T-helper 22 cell (primary cell): ENCODE data around the gene MSRB3.

ENCODE experiments used
- DNase-seq: peaks from one replicate; pipeline ENCODE4 v3.0.0-alpha.2; 2020; ENCODE audit warnings: low read depth

Gene MSRB3

DNA sequence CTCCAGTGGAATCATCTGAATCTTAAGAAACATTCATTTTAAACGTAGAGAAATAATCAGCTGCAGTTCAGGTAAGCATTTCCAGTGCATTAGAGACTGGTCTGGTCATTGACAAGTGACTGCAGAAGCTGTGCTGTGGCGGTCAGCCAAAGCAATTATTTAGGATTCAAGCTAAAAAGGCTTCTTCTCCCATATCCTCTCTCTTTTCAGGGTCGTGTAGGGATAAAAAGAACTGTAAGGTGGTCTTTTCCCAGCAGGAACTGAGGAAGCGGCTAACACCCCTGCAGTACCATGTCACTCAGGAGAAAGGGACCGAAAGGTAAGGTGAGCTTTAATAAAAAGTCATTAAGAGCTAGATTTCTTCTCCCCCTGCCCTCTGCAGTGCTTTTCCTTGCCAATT is 48.1 kb downstream of the MSRB3 start:
- DNase-seq: no peak

DNA sequence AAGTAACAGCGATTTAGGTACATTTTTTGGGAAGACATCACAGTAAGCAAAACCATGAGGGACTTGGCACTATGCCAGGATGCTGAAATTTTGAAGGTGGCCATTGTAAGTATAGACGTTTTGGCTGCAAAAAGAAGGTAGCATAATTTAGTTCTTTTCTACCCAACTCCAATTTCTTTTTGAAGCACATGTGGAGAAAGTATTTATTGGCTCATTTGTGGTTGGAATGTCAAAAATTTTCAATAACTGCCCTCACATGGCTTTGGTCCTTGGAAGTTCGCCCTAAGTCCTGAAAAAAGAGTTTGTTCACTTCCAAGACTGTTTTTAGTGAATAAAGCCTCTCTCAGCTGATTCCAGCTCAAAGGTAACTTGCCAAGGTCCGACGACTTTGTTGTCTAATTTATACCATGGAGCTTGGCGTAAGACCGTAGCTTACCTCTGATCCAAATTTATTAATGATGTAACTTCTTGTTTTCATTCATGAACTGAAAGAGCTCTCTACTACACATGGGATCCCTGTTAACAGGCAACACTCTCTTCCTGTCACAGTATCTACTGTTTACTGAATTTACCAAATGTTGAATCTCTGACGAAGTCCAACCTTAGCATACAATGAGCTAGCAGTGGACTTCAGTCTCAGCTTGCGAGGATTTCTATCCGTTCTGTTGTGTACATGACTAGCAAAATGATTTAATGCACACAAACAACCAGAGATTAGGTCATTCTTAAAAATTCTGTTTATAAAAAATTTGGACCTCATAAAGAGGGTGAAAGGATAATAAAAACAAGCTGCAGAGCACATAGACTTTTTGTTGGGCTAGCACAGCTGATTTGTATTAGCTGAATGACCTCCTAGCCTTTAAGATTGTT is 49.0 kb downstream of the MSRB3 start:
- DNase-seq: no peak

DNA sequence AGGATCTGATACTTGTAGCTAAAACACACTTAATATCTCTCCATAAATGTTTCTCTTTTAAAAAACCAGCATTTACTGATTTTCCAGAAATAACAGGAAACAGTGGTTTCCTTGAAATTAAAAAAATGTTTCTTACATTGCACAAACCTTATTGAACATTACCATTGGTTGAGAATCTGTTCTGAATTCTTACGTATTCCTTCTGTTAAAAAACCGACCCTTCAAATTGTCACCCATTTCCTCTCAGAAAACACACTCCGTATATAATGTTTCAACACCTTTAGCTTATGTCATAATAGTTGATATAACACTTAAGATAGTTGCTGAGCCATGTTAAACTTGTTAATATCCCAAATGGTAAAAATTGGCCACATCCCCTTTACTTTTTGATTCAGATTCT is 51.2 kb downstream of the MSRB3 start:
- no peak for DNase-seq

DNA sequence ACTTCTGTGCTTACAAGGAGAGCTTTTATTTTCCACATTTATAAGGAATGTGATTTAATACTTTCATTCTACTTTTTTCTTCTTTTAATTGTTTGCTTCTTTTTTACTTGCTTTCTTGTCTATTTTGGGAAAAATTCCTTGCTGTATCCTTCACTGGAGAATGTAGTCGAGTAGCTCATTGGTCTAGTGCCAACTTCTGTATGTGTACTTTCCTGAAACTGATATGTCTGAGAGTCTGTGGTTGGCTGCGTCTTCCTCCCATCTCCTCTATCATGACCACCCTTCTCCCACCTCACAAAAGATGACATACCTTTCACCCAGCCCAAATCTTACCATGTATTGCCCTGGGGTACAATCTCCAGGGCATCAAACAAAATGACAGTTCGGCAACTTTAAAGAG is 51.8 kb downstream of the MSRB3 start:
- DNase-seq: no peak

DNA sequence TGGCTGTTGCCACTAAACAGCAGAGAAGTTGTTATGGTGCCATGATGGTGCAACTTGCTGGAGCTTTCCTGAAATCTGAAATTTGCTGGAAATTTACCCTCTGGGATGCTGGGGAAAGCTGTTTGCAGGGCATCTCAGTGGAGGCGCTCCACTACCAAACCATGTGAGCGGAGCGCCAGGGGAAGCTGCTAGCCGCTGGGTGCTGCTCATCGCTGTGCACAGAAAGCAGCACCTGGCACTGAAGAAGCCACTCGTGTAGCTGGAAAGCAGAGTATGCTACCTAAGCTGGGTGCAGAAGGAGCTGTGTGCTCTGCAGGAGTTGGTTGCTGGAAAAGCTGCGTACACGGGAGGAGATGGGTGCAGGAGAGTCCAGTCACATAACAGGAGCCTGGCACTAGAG is 53.0 kb downstream of the MSRB3 start:
- DNase-seq: no peak

DNA sequence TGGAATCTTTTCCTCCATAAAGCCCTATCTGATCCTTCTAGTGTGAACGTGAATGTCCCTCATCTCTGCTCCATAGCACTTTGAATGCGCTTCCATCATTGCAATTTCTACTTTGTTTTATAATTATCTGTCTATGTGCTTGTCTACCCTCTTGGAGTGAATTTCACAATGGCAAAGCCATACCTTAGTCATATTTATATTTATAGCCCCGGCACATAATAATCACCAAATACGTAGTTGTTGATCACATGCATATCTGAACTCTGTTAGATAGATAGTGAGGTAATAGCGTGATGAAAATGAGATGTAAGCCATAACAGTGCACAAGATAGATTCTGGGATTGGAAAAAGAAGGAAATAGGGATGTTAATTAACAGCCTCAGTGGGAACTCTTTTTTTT is 55.2 kb downstream of the MSRB3 start:
- DNase-seq: no peak

DNA sequence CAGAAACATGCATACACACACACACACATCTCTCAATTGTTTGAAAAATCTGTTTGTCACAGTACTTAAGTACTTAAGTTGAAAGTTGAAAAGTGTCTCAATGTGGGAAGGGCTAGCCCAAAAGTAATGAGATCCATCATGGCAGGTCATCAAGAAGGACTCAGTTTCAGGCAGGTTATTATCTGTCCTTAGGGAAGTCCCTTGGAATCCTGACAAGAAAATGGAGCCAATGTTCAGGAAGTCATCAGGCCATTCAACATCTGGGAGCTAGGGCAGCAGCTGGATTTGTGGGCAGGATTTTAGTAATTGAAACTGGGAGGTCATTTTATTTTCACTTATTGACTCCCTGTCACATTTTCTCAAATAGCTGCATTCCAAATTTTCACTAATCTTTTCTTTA is 56.0 kb downstream of the MSRB3 start:
- DNase-seq: no peak

DNA sequence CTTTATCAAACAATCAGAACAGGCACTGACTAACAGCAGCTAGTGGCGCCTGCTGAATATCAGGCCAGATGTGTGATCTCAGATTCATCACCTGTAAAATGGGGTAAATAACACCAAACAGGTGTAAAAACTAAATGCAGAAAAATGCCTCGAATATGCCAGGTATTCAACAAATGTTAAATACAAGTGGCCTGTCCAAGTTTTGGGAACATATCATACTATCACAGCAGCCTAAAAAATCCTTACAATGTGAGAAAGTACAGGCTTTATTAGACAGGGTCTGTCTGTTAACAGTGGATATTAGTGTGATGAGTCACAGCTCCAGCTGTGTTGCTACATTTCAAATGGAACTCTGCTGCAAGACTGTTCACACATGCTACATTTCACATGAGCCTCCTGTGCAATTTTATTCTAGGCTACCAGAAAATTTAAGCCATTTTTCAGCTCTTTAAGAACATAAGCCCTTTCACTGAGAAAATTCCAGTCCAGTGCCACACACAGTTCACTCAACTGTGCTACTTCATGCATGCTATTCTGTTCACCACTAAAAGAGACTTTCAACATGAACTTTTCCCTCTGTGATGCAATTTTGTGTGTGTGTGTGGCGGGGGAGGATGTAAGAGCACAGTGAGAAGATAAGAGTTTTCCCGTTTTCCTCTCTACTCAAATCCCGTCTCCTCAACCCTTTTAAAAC is 56.7 kb downstream of the MSRB3 start:
- no peak for DNase-seq

DNA sequence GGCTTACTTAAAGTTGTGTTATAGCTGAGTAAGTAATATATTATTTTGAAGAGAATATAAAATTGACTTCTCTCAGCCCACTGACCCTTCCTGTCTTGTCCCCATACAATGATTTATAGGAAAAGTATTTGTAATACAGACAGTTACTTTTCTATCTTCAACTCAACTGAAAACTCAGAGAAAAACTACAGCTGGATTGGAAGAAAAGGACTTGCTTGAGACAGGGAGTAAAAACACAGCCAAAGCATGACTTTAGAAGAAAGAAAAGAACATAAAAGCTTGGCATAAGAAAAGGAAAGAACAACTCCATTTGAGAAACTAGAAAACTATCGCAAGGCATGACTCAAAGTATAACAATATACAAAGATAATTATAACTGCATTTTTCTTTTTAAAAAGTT is 57.5 kb downstream of the MSRB3 start:
- DNase-seq: no peak

DNA sequence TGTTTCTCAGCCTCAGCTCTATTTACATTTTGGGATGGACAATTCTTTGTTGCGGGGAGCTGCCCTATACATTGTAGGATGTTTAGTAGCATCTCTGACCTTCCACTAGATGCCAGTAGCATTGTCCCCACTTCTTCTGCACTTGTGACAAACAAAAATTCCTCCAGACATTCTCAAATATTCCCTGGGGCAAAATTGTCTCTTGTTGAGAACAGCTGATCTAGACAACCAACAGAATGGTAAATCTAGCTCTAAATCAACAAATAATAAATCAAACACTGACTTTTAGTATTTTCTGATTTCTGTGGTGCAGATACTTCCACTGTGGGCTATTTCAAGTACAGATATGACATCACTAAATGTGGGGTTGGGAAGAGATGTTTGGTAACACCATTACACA is 60.7 kb downstream of the MSRB3 start:
- DNase-seq: no peak

DNA sequence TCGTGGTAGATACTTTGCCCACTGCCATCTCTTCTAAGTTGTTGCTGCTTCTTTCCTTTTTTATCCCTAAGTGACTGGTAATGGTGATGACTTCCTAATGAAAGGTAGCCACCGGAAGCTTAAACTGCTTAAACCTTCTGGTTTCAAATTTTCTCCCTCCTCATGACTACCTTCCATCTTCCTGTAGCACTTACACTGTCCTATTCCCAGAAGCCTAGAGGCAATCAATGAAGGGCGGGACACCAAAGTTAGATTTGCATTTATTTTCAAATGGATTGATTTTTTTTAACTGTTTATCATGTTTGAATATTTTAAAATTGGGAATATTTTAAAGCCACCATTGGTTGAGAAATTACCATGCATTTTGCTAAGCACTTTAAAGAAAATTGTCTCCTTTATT is 64.7 kb downstream of the MSRB3 start:
- no peak for DNase-seq

DNA sequence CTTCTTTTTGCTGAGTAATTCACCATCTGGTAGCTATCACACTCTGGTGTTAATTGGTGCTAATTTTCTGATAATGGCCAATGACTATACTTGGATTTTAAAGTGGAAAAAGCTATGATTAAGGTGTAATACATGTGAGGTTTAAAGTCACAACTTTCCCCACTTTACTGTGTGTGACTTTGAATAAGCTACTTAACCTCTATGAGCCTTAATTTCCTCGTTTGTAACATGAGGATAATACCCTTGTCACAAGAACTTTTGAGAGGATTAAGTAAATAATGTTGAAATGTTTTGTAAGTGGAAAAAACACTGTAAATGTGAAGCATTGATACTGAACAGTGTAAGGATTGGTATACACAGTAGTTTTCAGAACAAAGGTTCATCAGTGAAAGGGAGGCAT is 65.3 kb downstream of the MSRB3 start:
- DNase-seq: no peak

DNA sequence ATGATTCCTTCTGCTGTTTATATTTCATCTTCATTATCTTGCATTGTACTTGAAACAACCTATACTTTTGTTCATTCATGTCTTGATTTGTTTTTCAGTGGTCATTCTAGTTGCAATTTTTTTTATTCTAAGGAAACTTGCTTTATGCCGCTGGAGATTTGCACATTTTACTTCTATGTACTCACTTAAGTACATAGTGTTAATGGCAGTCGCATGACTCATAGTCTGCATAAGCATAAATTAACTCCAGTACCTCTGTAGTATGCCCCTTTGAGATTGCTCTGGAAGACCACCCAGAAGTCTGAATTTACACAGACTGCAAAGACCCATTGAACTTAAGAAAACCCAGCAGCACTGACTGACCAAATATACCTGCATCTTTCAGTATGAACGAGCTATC is 77.0 kb downstream of the MSRB3 start:
- DNase-seq: no peak

DNA sequence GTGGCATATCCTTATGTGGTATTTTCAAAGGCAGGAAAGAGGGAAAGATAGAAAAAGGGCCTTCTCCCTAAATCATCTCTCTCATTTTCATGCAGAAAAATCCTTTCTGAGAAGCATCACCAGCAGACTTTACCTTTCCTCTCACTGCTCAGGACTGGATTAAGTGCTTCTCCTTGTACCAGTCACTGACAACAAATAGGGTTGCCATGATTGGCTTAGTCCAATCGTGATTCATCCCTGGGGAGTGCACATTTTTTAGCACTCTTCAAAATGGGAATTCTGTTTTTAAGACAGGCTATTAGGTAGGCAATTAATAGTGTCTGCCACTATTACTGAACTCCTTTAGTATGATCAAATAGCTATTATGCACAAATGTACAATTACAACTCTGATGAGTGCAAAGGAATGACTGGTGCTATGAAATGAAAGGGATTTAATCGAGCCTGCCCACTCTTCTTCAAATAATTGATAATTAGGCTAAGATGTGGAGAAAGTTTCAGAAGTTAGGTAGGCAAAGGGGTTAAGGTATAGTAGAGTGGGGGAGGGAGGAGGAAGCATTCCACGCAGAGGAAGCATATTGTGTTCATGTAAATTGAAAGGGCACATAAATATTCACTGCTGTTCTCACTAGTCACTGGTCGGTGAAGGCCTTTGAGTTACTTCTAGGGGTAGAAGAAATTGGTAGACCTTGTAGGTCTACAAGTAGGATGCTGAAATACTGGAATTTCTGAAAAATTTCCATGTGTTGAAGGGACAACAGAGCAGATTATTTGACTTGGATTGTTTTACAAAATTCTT is 84.0 kb downstream of the MSRB3 start:
- DNase-seq: no peak

DNA sequence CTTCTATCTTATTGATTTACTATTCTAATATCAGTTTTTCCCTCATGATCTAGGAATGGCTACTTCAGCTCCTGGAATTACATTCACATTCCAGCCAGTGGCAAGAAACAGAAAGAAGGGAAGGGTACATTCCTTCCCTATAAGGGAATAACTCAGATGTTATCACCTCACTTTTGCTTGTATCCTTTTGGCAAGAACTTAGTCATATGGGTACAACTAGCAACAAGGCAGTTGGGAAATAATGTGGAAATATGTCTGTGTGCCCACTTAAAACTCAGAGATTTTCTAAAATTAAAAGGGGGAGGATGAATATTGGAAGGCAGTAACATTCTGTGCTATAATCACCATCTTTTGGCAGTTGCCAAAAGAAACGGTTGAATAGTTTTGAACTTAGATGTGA is 85.6 kb downstream of the MSRB3 start:
- no peak for DNase-seq

DNA sequence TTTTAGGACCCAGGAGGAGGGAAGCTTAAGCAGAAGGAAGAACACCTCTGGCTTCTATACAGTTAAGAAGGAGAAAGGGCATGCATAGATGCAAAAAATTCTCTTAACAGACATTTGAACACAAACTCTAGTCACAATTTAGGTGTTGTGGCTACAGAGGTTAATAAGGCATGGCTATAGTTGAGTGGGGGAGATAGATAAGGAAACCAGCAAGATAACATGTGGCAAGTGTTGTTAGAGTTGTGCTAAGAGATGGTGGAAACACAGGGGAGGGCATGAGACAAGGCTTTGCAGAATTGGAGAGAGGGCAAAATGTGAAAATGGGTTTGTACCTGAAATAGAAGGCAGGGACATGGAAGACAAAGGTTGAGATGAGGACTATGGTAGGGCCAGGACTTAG is 88.9 kb downstream of the MSRB3 start:
- DNase-seq: no peak

DNA sequence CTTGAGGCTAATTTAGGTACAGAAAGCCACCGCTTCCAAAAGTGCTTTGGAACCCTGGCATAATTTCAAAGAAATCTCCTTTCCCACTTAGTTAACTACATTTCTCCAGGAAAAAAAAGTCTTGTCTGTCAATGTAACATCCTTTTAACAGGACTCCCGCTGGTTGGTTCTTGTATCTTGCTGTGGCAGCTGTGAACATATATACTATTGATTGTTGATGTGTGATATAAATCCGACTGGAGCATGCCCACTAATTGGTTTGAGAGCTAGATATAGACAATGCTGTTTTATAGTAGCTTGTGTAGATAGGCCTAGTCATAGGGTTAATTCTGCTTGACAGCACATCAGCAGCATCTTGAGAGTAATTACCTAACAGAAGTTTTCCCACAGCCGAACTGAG is 89.6 kb downstream of the MSRB3 start:
- no peak for DNase-seq

DNA sequence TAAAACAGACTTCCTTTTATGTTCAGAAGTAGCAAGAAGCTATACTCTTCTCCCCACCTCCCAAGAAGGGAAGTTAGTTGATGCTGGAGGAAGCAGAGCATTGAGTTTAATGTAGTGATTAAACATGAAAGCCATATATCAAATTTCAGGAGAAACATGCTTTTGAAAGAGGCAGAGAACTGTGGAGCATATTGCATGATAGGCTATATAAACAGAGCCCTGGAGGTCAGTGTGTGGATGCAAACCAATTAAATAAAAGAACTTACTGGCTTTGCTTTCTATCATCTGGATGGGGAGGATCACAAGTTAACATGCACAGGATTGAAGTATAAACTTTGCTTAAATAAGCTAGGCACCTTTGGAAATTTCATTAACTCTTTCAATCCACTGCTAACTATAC is 94.1 kb downstream of the MSRB3 start:
- DNase-seq: no peak

DNA sequence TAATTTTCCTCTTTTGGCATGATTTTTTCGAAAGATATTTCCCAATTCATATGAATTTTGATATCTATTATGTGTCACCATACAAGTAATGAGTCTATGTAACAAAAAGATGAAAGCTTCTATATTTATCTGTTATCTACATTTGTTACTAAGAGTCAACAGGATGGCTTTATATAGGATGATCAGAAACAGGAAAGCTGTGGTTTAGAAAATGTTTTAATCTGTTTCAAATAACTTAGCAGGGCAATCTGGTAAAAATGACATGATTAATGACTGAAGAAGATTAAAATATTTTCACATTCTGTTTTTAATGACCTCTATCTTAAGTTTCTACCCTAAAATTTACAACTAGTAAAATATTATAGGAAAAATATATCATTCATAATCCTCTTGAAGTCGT is 105.8 kb downstream of the MSRB3 start:
- DNase-seq: no peak

DNA sequence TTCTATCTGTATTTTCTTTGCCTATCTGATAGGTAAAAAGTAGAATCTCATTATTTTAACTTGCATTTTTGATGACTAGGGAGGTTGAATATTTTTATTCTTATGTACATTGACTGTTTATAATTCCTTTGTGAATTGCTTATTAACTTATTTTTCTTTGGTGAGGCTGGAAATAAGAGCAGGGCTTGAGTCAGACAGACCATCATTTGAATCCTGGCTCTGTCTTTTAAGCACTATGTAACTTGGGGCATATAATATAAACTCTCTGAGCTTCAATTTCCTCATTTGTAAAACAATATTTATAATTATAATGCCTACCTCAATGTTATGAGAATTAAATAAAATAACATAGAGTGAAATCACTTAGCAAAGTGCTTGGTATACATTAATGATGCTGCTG is 108.9 kb downstream of the MSRB3 start:
- DNase-seq: no peak

DNA sequence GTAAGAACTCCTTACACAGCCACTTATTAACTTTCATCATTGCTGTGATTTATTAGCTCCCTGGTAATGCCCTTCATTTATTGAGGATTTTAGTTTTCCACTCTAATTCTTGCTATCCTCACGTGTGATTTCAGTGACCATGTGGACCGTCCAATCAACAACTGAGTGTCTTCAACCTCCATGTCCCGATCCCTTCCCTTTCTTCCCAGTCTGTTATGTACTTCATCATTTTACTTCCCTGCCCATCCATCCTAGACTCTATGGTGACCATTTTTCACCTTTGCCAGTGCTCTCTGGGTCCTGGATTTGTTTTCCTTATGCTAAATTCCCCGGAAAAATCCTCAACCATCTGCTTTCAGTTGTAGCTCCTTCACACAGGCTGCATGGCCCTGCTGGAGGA is 111.0 kb downstream of the MSRB3 start:
- DNase-seq: no peak

DNA sequence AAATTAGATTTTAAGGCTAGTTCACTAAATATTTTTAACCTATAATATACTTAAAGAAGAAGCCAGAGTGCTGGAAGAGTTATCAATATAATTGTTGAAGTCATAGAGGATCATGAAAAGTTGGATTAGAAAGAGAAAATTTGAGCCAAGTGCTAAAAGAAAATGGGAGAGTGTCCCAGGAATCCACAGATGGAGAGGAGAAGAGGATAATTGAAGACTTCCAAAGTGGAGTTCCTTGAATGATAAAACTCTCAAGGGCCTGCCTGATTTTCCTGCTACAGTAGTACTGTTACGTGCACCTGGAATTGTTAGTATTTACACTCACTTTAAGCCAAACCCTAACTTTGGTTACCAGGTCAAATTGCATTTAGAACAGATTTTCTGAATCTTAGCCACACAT is 113.2 kb downstream of the MSRB3 start:
- no peak for DNase-seq

DNA sequence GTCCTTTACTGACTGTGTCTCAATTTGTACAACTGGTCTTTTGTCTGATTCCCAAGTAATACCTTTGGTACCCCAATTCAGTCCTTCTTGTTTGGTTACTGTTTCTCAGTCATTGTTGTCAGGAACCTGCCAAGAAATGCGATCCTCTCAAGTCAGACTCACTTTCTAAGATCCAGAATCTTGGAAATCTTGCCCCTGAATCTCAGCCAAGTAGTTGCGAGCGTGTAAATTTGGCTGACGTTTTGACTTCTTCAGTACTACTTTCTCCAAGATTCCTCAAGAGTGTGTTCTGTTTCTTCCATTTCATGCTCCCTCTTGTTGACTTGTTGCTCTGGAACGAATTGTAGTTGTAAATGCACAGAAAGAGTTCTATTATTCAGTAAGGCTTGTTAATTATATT is 114.0 kb downstream of the MSRB3 start:
- no peak for DNase-seq
